Thymus (tissue), 11 donors: Measurements from ENCODE around the gene ACOT4. TPM values are rescaled to one million over a fixed set of nuclear protein-coding genes. Genes with fewer than 3 reads are reported as not detected.
A peak's percentile ranks its signal among the peaks of the same experiment; 100 is the strongest.
"Not testable (repeated sequence)": the region's sequence is repeated elsewhere in the genome, so short reads cannot be mapped to it uniquely, and the experiment has no call there.

Experiments
- DNase-seq, 9 donors: peaks; one replicate each; pipeline ENCODE4 v3.0.0-alpha.2; 2013; ENCODE audit warnings: low spot score in 9 of 9, low read depth in 6 of 9, missing footprints in 1 of 9
- H3K27ac ChIP-seq, 2 donors: one replicate each; pipeline ENCODE4 v1.5.1; 2013; ENCODE audit warnings: control low read depth in 1 of 2, low read depth in 1 of 2, low read length in 1 of 2, mild to moderate bottlenecking in 1 of 2, moderate library complexity in 1 of 2
- H3K27me3 ChIP-seq, 2 donors: one replicate each; pipeline ENCODE4 v1.5.1; 2013; ENCODE audit warnings: low read length in 1 of 2; ENCODE audit not compliant: control insufficient read depth in 2 of 2, insufficient read depth in 1 of 2
- H3K36me3 ChIP-seq, 2 donors: one replicate each; pipeline ENCODE4 v1.5.1; 2013; ENCODE audit warnings: low read length in 1 of 2, mild to moderate bottlenecking in 1 of 2, moderate library complexity in 1 of 2; ENCODE audit not compliant: control insufficient read depth in 2 of 2, insufficient read depth in 2 of 2
- H3K4me1 ChIP-seq, 2 donors: one replicate each; pipeline ENCODE4 v1.5.1; 2013; ENCODE audit warnings: low read length in 2 of 2; ENCODE audit not compliant: control insufficient read depth in 2 of 2, insufficient read depth in 2 of 2
- H3K4me3 ChIP-seq, 2 donors: one replicate each; pipeline ENCODE4 v1.5.1; 2013; ENCODE audit warnings: low read length in 2 of 2, control low read depth in 1 of 2, mild to moderate bottlenecking in 1 of 2
- H3K9me3 ChIP-seq, 2 donors: one replicate each; pipeline ENCODE4 v1.5.1; 2013; ENCODE audit warnings: low read length in 1 of 2, mild to moderate bottlenecking in 1 of 2; ENCODE audit not compliant: control insufficient read depth in 2 of 2, insufficient read depth in 1 of 2
- WGBS: extraction: QIAGEN DNeasy Blood & Tissue Kit; methylation state at CpG from one replicate; pipeline ENCODE4 v1.1.7; 2013; 5-methylcytosine and 5-hydroxymethylcytosine counted together
- polyA plus RNA-seq: library from polyadenylated mRNA; stranded (reverse); fragments of 200-250 nt; gene quantifications from one replicate; pipeline ENCODE4 v1.2.3, GENCODE V29; 2013
- total RNA-seq: library from RNA; stranded (reverse); fragments of 120-200 nt; gene quantifications from one replicate; pipeline ENCODE4 v1.2.4, GENCODE V29; 2013
- donor health status: healthy.

The ACOT4 gene
- total and polyA plus RNA-seq, 2 donors: 0.76 to 1.6 TPM

- Histone ChIP-seq H3K27ac (no peak overlapping the region), H3K4me3 (peak overlapping the region; percentile 25 to 53), H3K27me3 (peaks cover 14 to 58% of the 10 kb centered on the region in 2 donors), H3K36me3 (no peaks in the 10 kb centered on the region), H3K9me3 (peaks cover 0 to 2% of the 10 kb centered on the region in 2 donors), H3K4me1 (peaks cover 10 to 13% of the 10 kb centered on the region in 2 donors)
- WGBS: 8% methylated on average over 53 of the region's 53 CpGs
- DNase-seq: peak in 1 of 9 donors; percentile 22
Measured at GRCh38 chr14:73634011-73634833, 42.5 kb downstream of the ACOT4 start.

DNA sequence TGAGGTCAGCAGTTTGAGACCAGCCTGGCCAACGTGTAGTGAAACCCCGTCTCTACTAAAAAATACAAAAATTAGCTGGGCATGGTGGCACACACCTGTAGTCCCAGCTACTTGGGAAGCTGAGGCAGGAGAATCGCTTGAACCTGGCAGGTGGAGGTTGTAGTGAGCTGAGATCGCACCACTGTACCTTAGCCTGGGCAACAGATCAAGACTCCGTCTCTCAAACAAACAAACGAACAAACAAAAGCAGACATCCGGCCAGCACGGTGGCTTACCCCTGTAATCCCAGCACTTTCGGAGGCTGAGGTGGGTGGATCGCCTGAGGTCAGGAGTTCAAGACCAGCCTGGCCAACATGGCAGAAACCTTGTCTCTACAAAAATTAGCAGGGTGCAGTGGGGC is 44.7 kb downstream of the ACOT4 start:
- not testable (repeated sequence) for H3K9me3 ChIP-seq, H3K4me3 ChIP-seq, DNase-seq, H3K27ac ChIP-seq, H3K36me3 ChIP-seq
- 86% methylated on average over 10 of the region's 10 CpGs for WGBS
- peaks cover 14 to 52% of the 10 kb centered on the region in 2 donors for H3K27me3 ChIP-seq
- H3K4me1 ChIP-seq: peaks cover 10 to 13% of the 10 kb centered on the region in 2 donors

DNA sequence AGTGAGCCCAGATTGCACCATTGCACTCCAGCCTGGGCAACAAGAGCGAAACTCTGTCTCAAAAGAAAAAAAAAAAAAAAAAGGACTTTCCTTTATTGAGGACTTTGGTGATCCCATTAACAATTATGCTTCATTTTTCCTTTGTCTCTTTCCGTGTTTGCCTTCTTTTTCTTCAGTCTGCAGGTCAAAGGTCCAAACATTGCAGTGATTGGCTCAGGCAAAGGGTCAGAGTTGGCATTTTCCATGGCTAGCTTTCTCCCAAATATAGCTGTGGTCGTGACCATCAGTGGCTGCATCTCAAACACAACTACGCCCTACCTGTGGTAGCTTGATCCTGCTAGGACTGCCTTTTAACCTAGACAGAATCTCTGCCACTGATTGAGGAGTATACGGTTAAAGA is 46.2 kb downstream of the ACOT4 start:
- Histone ChIP-seq H3K4me1 (peaks cover 10 to 13% of the 10 kb centered on the region in 2 donors), H3K9me3 (peaks cover 0 to 2% of the 10 kb centered on the region in 2 donors), H3K4me3 (no peak overlapping the region), H3K27me3 (peaks cover 14 to 38% of the 10 kb centered on the region in 2 donors), H3K36me3 (no peaks in the 10 kb centered on the region), H3K27ac (no peak overlapping the region)
- WGBS: 97% methylated on average over 5 of the region's 5 CpGs
- DNase-seq: no peak

- 92% methylated on average over 5 of the region's 5 CpGs for WGBS
- no peak overlapping the region for H3K27ac ChIP-seq
Measured at GRCh38 chr14:73640796-73641365, 49.2 kb downstream of the ACOT4 start.

DNA sequence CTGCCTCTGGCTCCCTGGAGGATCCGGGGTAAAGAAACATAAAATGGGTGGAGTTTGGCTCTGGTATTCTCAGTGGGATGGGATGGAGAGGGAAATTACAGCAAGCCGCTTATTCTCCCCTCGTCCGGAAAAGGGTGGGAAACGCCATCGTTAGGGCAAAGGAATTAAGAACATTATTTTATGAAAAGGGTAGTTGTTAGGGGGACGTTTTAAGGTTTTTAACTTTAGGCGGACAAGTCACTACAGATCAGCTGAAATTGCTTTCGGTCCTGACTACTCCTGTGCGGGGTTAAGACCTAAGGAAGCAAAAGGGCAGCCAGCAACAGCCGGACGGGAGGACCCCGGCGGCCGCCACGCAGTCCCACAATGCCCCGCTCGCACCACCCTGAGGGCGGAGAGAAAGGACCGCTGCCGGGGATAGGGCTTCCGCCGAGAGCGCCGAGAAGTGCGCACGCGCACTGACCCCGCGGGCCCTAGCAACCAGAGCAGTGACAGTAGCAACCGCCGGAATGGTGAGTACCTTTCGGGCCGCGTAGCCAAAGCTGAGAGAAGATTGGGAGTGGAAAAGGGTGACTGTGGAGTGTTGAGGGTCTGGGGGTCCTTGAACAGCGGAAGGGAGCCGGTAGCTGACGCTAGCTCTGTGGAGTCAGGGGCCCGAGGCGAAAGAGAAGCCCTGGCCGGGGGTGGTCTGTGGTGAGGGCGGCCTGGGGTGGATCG is 53.0 kb downstream of the ACOT4 start, which contains the start of gene DNAL1:
Gene DNAL1 (plus strand): TSS at position 456 of the 717 bp plus-strand sequence. CDS start 54 bp downstream, at position 510.
- peak within 1 kb of the TSS; percentile 56 to 75 for H3K27ac ChIP-seq
- peak; percentile 73 to 93 (median 84) for DNase-seq
- under 1% methylated on average over 43 of the region's 43 CpGs for whole genome bisulfite sequencing

More at GRCh38 chr14:73640796-73641365, 49.2 kb downstream of the ACOT4 start:
- H3K9me3 ChIP-seq: no peaks in the 10 kb centered on the region
- no peak overlapping the region for H3K4me3 ChIP-seq
- peaks cover 4 to 10% of the 10 kb centered on the region in 2 donors for H3K4me1 ChIP-seq
- H3K36me3 ChIP-seq: no peaks in the 10 kb centered on the region
- peaks cover 0 to 8% of the 10 kb centered on the region in 2 donors for H3K27me3 ChIP-seq
- DNase-seq: no peak

DNA sequence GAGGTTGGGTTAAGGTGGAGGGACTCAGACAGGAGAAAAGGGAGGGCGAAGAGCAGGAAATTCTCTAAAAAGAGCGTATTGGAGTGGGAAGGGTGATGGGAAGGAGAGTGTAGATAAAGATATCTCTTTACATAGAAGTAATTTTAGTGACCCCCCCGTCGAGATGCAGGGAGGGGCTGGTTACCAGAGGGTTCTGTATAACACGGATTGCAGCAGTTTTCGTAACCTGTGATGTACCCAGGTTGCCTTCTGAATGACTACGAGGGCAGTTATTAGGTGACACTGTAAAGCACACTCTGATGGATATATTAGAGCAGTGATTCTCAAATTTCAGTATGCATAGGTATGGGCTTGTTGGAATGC is 53.6 kb downstream of the ACOT4 start:
- no peaks in the 10 kb centered on the region for H3K36me3 ChIP-seq
- peaks cover 4 to 8% of the 10 kb centered on the region in 2 donors for H3K4me1 ChIP-seq
- H3K4me3 ChIP-seq: peak overlapping the region; percentile 83 to 94
- no peaks in the 10 kb centered on the region for H3K9me3 ChIP-seq
- H3K27ac ChIP-seq: no peak overlapping the region
- WGBS: 14% methylated on average over 7 of the region's 7 CpGs
- H3K27me3 ChIP-seq: no peaks in the 10 kb centered on the region
- no peak for DNase-seq

More for the DNA sequence above, 53.0 kb downstream of the ACOT4 start, which contains the start of gene DNAL1:
- Histone ChIP-seq H3K4me3 (peak within 1 kb of the TSS; percentile 83 to 94), H3K27me3 (no peaks in the 10 kb centered on the region), H3K36me3 (no peaks in the 10 kb centered on the region), H3K4me1 (peaks cover 4 to 8% of the 10 kb centered on the region in 2 donors), H3K9me3 (no peaks in the 10 kb centered on the region)

Other genes with a start within 250 kb of the ACOT4 start
- gene NUMB, start 133.3 kb upstream of the ACOT4 start, total RNA-seq: 15.9 TPM
- 38.3 TPM for gene NUMB, start 133.3 kb upstream of the ACOT4 start, polyA plus RNA-seq
- 17.0 TPM for gene RIOX1, start 100.9 kb upstream of the ACOT4 start, total RNA-seq
- 11.2 TPM for gene RIOX1, start 100.9 kb upstream of the ACOT4 start, polyA plus RNA-seq
- 1.5 TPM for gene ACOT1, start 54.7 kb upstream of the ACOT4 start, total RNA-seq
- 3.1 TPM for gene ACOT1, start 54.7 kb upstream of the ACOT4 start, polyA plus RNA-seq
- gene HEATR4, start 32.9 kb upstream of the ACOT4 start, total RNA-seq: 0.09 TPM
- gene HEATR4, start 32.9 kb upstream of the ACOT4 start, polyA plus RNA-seq: 0.14 TPM
- 20.3 TPM for gene ACOT2, start 22.7 kb upstream of the ACOT4 start, total RNA-seq
- gene ACOT2, start 22.7 kb upstream of the ACOT4 start, polyA plus RNA-seq: 13.8 TPM
- not detected for gene ACOT6, start 20.6 kb downstream of the ACOT4 start, total RNA-seq
- 0.05 TPM for gene ACOT6, start 20.6 kb downstream of the ACOT4 start, polyA plus RNA-seq
- 6.0 TPM for gene DNAL1, start 53.1 kb downstream of the ACOT4 start, total RNA-seq
- gene DNAL1, start 53.1 kb downstream of the ACOT4 start, polyA plus RNA-seq: 4.1 TPM
- 5.0 TPM for gene PNMA1, start 122.5 kb downstream of the ACOT4 start, total RNA-seq
- gene PNMA1, start 122.5 kb downstream of the ACOT4 start, polyA plus RNA-seq: 31.2 TPM